Measurements from ENCODE around the gene FGD4.
"Not testable (repeated sequence)": the region's sequence is repeated elsewhere in the genome, so short reads cannot be mapped to it uniquely, and the experiment has no call there.

Gene FGD4

GRCh38 chr12:32532422-32532821 lies 133.1 kb downstream of the FGD4 start:
- H3K27me3 ChIP-seq (ENCODE audit: low read depth, low read length) = no peaks in the 10 kb centered on the region
- H3K9me3 ChIP-seq (ENCODE audit: control insufficient read depth in 1 of 2, low read length in 2 of 2) = no peaks in the 10 kb centered on the region
- H3K4me3 ChIP-seq (ENCODE audit: low read depth in 1 of 2, low read length in 2 of 2) = no peak overlapping the region
- no peak overlapping the region for H3K27ac ChIP-seq (ENCODE audit: low read length)
- H3K4me1 ChIP-seq (ENCODE audit: control insufficient read depth in 1 of 2, insufficient read depth in 2 of 2, low read length in 2 of 2) = peaks cover 6 to 23% of the 10 kb centered on the region in 2 donors
- no peaks in the 10 kb centered on the region for H3K36me3 ChIP-seq (ENCODE audit: control insufficient read depth in 1 of 2, insufficient read depth in 2 of 2, low read length in 2 of 2)

GRCh38 chr12:32532951-32533350 lies 133.6 kb downstream of the FGD4 start:
- Histone ChIP-seq H3K4me1 (ENCODE audit: control insufficient read depth in 1 of 2, insufficient read depth in 2 of 2, low read length in 2 of 2) (peaks cover 6 to 27% of the 10 kb centered on the region in 2 donors), H3K4me3 (ENCODE audit: low read depth in 1 of 2, low read length in 2 of 2) (peak overlapping the region in 1 of 2 donors; percentile 61), H3K9me3 (ENCODE audit: control insufficient read depth in 1 of 2, low read length in 2 of 2) (no peaks in the 10 kb centered on the region), H3K27me3 (ENCODE audit: low read depth, low read length) (no peaks in the 10 kb centered on the region), H3K36me3 (ENCODE audit: control insufficient read depth in 1 of 2, insufficient read depth in 2 of 2, low read length in 2 of 2) (no peaks in the 10 kb centered on the region), H3K27ac (ENCODE audit: low read length) (no peak overlapping the region)

- H3K27me3 ChIP-seq (ENCODE audit: low read depth, low read length) = not testable (repeated sequence)
- H3K27ac ChIP-seq (ENCODE audit: low read length) = peak overlapping the region; percentile 90
- H3K4me3 ChIP-seq (ENCODE audit: low read depth in 1 of 2, low read length in 2 of 2) = peak overlapping the region; percentile 61 to 64
These were observed 134.1 kb downstream of the FGD4 start for GRCh38 chr12:32533506-32533905.

GRCh38 chr12:32533971-32534590 lies 134.7 kb downstream of the FGD4 start:
- H3K4me1 ChIP-seq (ENCODE audit: control insufficient read depth in 1 of 2, insufficient read depth in 2 of 2, low read length in 2 of 2) = peaks cover 6 to 27% of the 10 kb centered on the region in 2 donors
- H3K9me3 ChIP-seq (ENCODE audit: control insufficient read depth in 1 of 2, low read length in 2 of 2) = no peaks in the 10 kb centered on the region
- peak overlapping the region; percentile 61 to 64 for H3K4me3 ChIP-seq (ENCODE audit: low read depth in 1 of 2, low read length in 2 of 2)
- no peaks in the 10 kb centered on the region for H3K27me3 ChIP-seq (ENCODE audit: low read depth, low read length)
- H3K36me3 ChIP-seq (ENCODE audit: control insufficient read depth in 1 of 2, insufficient read depth in 2 of 2, low read length in 2 of 2) = no peaks in the 10 kb centered on the region
- peak overlapping the region; percentile 90 for H3K27ac ChIP-seq (ENCODE audit: low read length)

More at GRCh38 chr12:32533506-32533905, 134.1 kb downstream of the FGD4 start:
- H3K4me1 ChIP-seq (ENCODE audit: control insufficient read depth in 1 of 2, insufficient read depth in 2 of 2, low read length in 2 of 2) = peaks cover 6 to 27% of the 10 kb centered on the region in 2 donors
- H3K36me3 ChIP-seq (ENCODE audit: control insufficient read depth in 1 of 2, insufficient read depth in 2 of 2, low read length in 2 of 2); H3K9me3 ChIP-seq (ENCODE audit: control insufficient read depth in 1 of 2, low read length in 2 of 2): not testable (repeated sequence)

GRCh38 chr12:32534698-32535097 lies 135.3 kb downstream of the FGD4 start:
- H3K27ac ChIP-seq (ENCODE audit: low read length) = peak overlapping the region; percentile 90
- no peaks in the 10 kb centered on the region for H3K27me3 ChIP-seq (ENCODE audit: low read depth, low read length)
- no peaks in the 10 kb centered on the region for H3K36me3 ChIP-seq (ENCODE audit: control insufficient read depth in 1 of 2, insufficient read depth in 2 of 2, low read length in 2 of 2)
- H3K4me3 ChIP-seq (ENCODE audit: low read depth in 1 of 2, low read length in 2 of 2) = peak overlapping the region; percentile 61 to 64
- H3K9me3 ChIP-seq (ENCODE audit: control insufficient read depth in 1 of 2, low read length in 2 of 2) = no peaks in the 10 kb centered on the region
- peaks cover 6 to 27% of the 10 kb centered on the region in 2 donors for H3K4me1 ChIP-seq (ENCODE audit: control insufficient read depth in 1 of 2, insufficient read depth in 2 of 2, low read length in 2 of 2)

GRCh38 chr12:32535288-32535999 lies 136.1 kb downstream of the FGD4 start:
- H3K4me1 ChIP-seq (ENCODE audit: control insufficient read depth in 1 of 2, insufficient read depth in 2 of 2, low read length in 2 of 2) = peaks cover 11 to 27% of the 10 kb centered on the region in 2 donors
- H3K36me3 ChIP-seq (ENCODE audit: control insufficient read depth in 1 of 2, insufficient read depth in 2 of 2, low read length in 2 of 2) = no peaks in the 10 kb centered on the region
- no peaks in the 10 kb centered on the region for H3K9me3 ChIP-seq (ENCODE audit: control insufficient read depth in 1 of 2, low read length in 2 of 2)
- peak overlapping the region; percentile 61 to 64 for H3K4me3 ChIP-seq (ENCODE audit: low read depth in 1 of 2, low read length in 2 of 2)
- H3K27ac ChIP-seq (ENCODE audit: low read length) = peak overlapping the region; percentile 90
- no peaks in the 10 kb centered on the region for H3K27me3 ChIP-seq (ENCODE audit: low read depth, low read length)

- peaks cover 11 to 27% of the 10 kb centered on the region in 2 donors for H3K4me1 ChIP-seq (ENCODE audit: control insufficient read depth in 1 of 2, insufficient read depth in 2 of 2, low read length in 2 of 2)
- H3K36me3 ChIP-seq (ENCODE audit: control insufficient read depth in 1 of 2, insufficient read depth in 2 of 2, low read length in 2 of 2) = no peaks in the 10 kb centered on the region
- H3K9me3 ChIP-seq (ENCODE audit: control insufficient read depth in 1 of 2, low read length in 2 of 2) = no peaks in the 10 kb centered on the region
- peak overlapping the region; percentile 61 to 64 for H3K4me3 ChIP-seq (ENCODE audit: low read depth in 1 of 2, low read length in 2 of 2)
- H3K27me3 ChIP-seq (ENCODE audit: low read depth, low read length) = no peaks in the 10 kb centered on the region
- peak overlapping the region; percentile 90 for H3K27ac ChIP-seq (ENCODE audit: low read length)
These were observed 136.6 kb downstream of the FGD4 start for GRCh38 chr12:32536000-32536345.

- Histone ChIP-seq H3K4me3 (ENCODE audit: low read depth in 1 of 2, low read length in 2 of 2) (no peak overlapping the region), H3K27ac (ENCODE audit: low read length) (peak overlapping the region; percentile 26), H3K27me3 (ENCODE audit: low read depth, low read length) (no peaks in the 10 kb centered on the region), H3K9me3 (ENCODE audit: control insufficient read depth in 1 of 2, low read length in 2 of 2) (no peaks in the 10 kb centered on the region), H3K4me1 (ENCODE audit: control insufficient read depth in 1 of 2, insufficient read depth in 2 of 2, low read length in 2 of 2) (peaks cover 11 to 34% of the 10 kb centered on the region in 2 donors), H3K36me3 (ENCODE audit: control insufficient read depth in 1 of 2, insufficient read depth in 2 of 2, low read length in 2 of 2) (no peaks in the 10 kb centered on the region)
These were observed 142.5 kb downstream of the FGD4 start for GRCh38 chr12:32541754-32542374.

GRCh38 chr12:32542428-32543229 lies 143.3 kb downstream of the FGD4 start:
- no peak overlapping the region for H3K4me3 ChIP-seq (ENCODE audit: low read depth in 1 of 2, low read length in 2 of 2)

GRCh38 chr12:32544893-32545292 lies 145.5 kb downstream of the FGD4 start:
- no peak overlapping the region for H3K27ac ChIP-seq (ENCODE audit: low read length)
- H3K4me1 ChIP-seq (ENCODE audit: control insufficient read depth in 1 of 2, insufficient read depth in 2 of 2, low read length in 2 of 2) = peaks cover 28 to 47% of the 10 kb centered on the region in 2 donors
- H3K9me3 ChIP-seq (ENCODE audit: control insufficient read depth in 1 of 2, low read length in 2 of 2) = no peaks in the 10 kb centered on the region
- no peaks in the 10 kb centered on the region for H3K27me3 ChIP-seq (ENCODE audit: low read depth, low read length)
- H3K36me3 ChIP-seq (ENCODE audit: control insufficient read depth in 1 of 2, insufficient read depth in 2 of 2, low read length in 2 of 2) = no peaks in the 10 kb centered on the region
- H3K4me3 ChIP-seq (ENCODE audit: low read depth in 1 of 2, low read length in 2 of 2) = no peak overlapping the region

More at GRCh38 chr12:32542428-32543229, 143.3 kb downstream of the FGD4 start:
- H3K36me3 ChIP-seq (ENCODE audit: control insufficient read depth in 1 of 2, insufficient read depth in 2 of 2, low read length in 2 of 2) = no peaks in the 10 kb centered on the region
- H3K27me3 ChIP-seq (ENCODE audit: low read depth, low read length) = no peaks in the 10 kb centered on the region
- H3K27ac ChIP-seq (ENCODE audit: low read length) = peak overlapping the region; percentile 26
- H3K4me1 ChIP-seq (ENCODE audit: control insufficient read depth in 1 of 2, insufficient read depth in 2 of 2, low read length in 2 of 2) = peaks cover 11 to 29% of the 10 kb centered on the region in 2 donors
- no peaks in the 10 kb centered on the region for H3K9me3 ChIP-seq (ENCODE audit: control insufficient read depth in 1 of 2, low read length in 2 of 2)

Measured in muscle layer of duodenum (tissue), 2 donors.